ENCODE results near the gene KCNG4. TPM values are rescaled to one million over a fixed set of nuclear protein-coding genes. Genes with fewer than 3 reads are reported as not detected.
A peak's percentile ranks its signal among the peaks of the same experiment; 100 is the strongest.

KCNG4 gene
- total and polyA plus RNA-seq, 2 of the 8 experiments (the other 6 are each of a cell fraction or from before 2014, with no cell fraction given), result not detected

- no peak within 1 kb of the TSS for H2BK15ac ChIP-seq (ENCODE audit: low read length)
- ChIA-PET CTCF (ENCODE audit: partially characterized antibody) (interaction anchor here (1.0 to 1.8 kb wide), 6 partner anchors 8 to 294 kb away, joined by 3 to 5 read pairs (median 3); no protein-coding TSS in a partner anchor), POLR2A (ENCODE audit: partially characterized antibody) (interaction anchor here (1.4 kb wide), 1 partner anchor 13 kb away, joined by 6 read pairs; no protein-coding TSS in a partner anchor)
- H3K36me3 ChIP-seq (ENCODE audit: control insufficient read depth in 2 of 4, insufficient read depth in 4 of 4, low read length in 3 of 4), result no peaks in the 10 kb centered on the region
- H3K23me2 ChIP-seq (ENCODE audit: low read depth, low read length), result peaks cover 3% of the 10 kb centered on the region; the same call in 1 of the 2 replicates
- H2BK20ac ChIP-seq (ENCODE audit: low read length), result no peak within 1 kb of the TSS
- no peaks in the 10 kb centered on the region for H3K79me1 ChIP-seq (ENCODE audit: low read depth, low read length)
- DNase-seq (ENCODE audit: low read depth in 1 of 2, low spot score in 2 of 2) (peak; percentile 33 to 88), FAIRE-seq (no peak)
- no peak within 1 kb of the TSS for H3K27ac ChIP-seq (ENCODE audit: low read depth, low read length)
- H2AFZ ChIP-seq (ENCODE audit: low read length), result 0 out of 2 replicates have a peak within 1 kb of the TSS, but pooled peaks have one; percentile 41
- no peak within 1 kb of the TSS for H4K5ac ChIP-seq (ENCODE audit: insufficient read length, low read depth, low read length)
- no peak within 1 kb of the TSS for H3K4ac ChIP-seq (replicated peaks; ENCODE audit: insufficient read length, low read depth, low read length)
- H3K14ac ChIP-seq (ENCODE audit: insufficient read length), result no peak within 1 kb of the TSS
- H3K18ac ChIP-seq (ENCODE audit: extremely low read depth, low read length), result no peak within 1 kb of the TSS
- no peak within 1 kb of the TSS for H2BK120ac ChIP-seq (replicated peaks; ENCODE audit: low read depth, low read length)
- peaks cover 0 to 3% of the 10 kb centered on the region in 2 experiments for H4K20me1 ChIP-seq (replicated peaks in 1 of 2; ENCODE audit: control insufficient read depth in 1 of 2, insufficient read depth in 2 of 2, low read length in 2 of 2)
- H3K79me2 ChIP-seq (ENCODE audit: control insufficient read depth in 1 of 2, insufficient read depth in 2 of 2, low read length in 2 of 2), result peaks cover 0 to 7% of the 10 kb centered on the region in 2 experiments; a peak in 2 of 4 replicates
- no peak within 1 kb of the TSS for H3K9ac ChIP-seq (replicated peaks in 1 of 4; ENCODE audit: extremely low read depth in 1 of 4, low read depth in 3 of 4, low read length in 3 of 4)
- peak within 1 kb of the TSS; percentile 11; the same call in 1 of the 2 replicates for H4K8ac ChIP-seq (ENCODE audit: extremely low read depth, insufficient read depth, low read length)
- WGBS, 2 experiments (ENCODE audit: extremely low coverage in 1 of 2, insufficient coverage in 1 of 2, insufficient read length in 1 of 2, insufficient replicate concordance in 2 of 2, low coverage in 1 of 2, low lambda C conversion rate in 2 of 2, missing lambda C conversion rate in 1 of 2), result 86% methylated on average over 42 of the region's 47 CpGs; no CpG with 5 or more reads in 1 of the 2 experiments
- H4K91ac ChIP-seq (replicated peaks; ENCODE audit: insufficient read length, low read length), result no peak within 1 kb of the TSS
- H3K4me1 ChIP-seq (replicated peaks in 1 of 4; ENCODE audit: control insufficient read depth in 3 of 4, insufficient read depth in 4 of 4, low read length in 3 of 4), result peaks cover 0 to 1% (median 0%) of the 10 kb centered on the region in 4 experiments; a peak in 3 of 7 replicates
- no peak within 1 kb of the TSS for H3K4me2 ChIP-seq (ENCODE audit: insufficient read depth in 1 of 2, low read depth in 2 of 2, low read length in 2 of 2)
- no peak within 1 kb of the TSS for H2AK5ac ChIP-seq (ENCODE audit: low read depth, low read length)
- no peak within 1 kb of the TSS for H3K23ac ChIP-seq (ENCODE audit: insufficient read length)
- H2BK12ac ChIP-seq (ENCODE audit: low read depth, low read length), result no peak within 1 kb of the TSS
- H3K27me3 ChIP-seq (replicated peaks in 1 of 4; ENCODE audit: control insufficient read depth in 3 of 4, extremely low read depth in 1 of 4, insufficient read depth in 3 of 4, low read length in 3 of 4), result no peaks in the 10 kb centered on the region
- no peak within 1 kb of the TSS for H3K4me3 ChIP-seq (ENCODE audit: extremely low read depth in 1 of 4, insufficient read depth in 2 of 4, low read depth in 3 of 4, low read length in 4 of 4)
- no peak within 1 kb of the TSS for H3K56ac ChIP-seq (replicated peaks; ENCODE audit: insufficient read length, low read depth, low read length)
- no peaks in the 10 kb centered on the region; a peak in 1 of 4 replicates for H3K9me3 ChIP-seq (ENCODE audit: insufficient read depth in 2 of 2, low read depth in 1 of 2, low read length in 1 of 2)
- TF ChIP-seq CHD2 (IDR thresholded peaks at IDR 0.05; ENCODE audit: low read length), result peak; percentile 86
- TF ChIP-seq CTBP2 (IDR thresholded peaks at IDR 0.05; ENCODE audit: borderline replicate concordance, insufficient read depth, insufficient read length, low read length), result no peak
- TF ChIP-seq SP1 (IDR thresholded peaks at IDR 0.05; ENCODE audit: low read depth, low read length), result peak; percentile 97
- TF ChIP-seq, protein P1, sequence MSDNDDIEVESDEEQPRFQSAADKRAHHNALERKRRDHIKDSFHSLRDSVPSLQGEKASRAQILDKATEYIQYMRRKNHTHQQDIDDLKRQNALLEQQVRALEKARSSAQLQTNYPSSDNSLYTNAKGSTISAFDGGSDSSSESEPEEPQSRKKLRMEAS (IDR thresholded peaks at IDR 0.05), result peak; percentile 91
- peak; percentile 57 for TF ChIP-seq SP2 (IDR thresholded peaks at IDR 0.05; ENCODE audit: low read length)
- no peak for TF ChIP-seq RAD21 (IDR thresholded peaks at IDR 0.05 in 1 of 2, conservative IDR thresholded peaks at IDR 0.05 in 1 of 2; ENCODE audit: low read depth in 2 of 2, low read length in 2 of 2)
- 0 out of 2 replicates have a peak, but pooled peaks have one; percentile 15 for TF ChIP-seq CREB1 (IDR thresholded peaks at IDR 0.05)
- peak; percentile 91 for TF ChIP-seq E2F6 (IDR thresholded peaks at IDR 0.05)
- no peak within 1 kb of the TSS for H2BK5ac ChIP-seq (ENCODE audit: low read depth, low read length)
Measured at GRCh38 chr16:84190731-84191388, 49.0 kb downstream of the KCNG4 start, which contains the start of gene ADAD2. TSS of gene ADAD2 (plus strand) at chr16:84191157. CDS start at chr16:84191231, 74 bp downstream.

Data from H1 (cell line).